T-cell (primary cell): ENCODE results near the gene NRF1. TPM values are rescaled to one million over a fixed set of nuclear protein-coding genes. Genes with fewer than 3 reads are reported as not detected.
"Not testable (repeated sequence)": the region's sequence is repeated elsewhere in the genome, so short reads cannot be mapped to it uniquely, and the experiment has no call there.

Source experiments
- ATAC-seq, 4 experiments: fragments of 200-7000 bp in 3 of 4; fragments of 150-1000 bp in 1 of 4; cut with Tn5 transposase; replicated peaks in 1 of 4; 1 replicate in 3 of 4; 2 replicates in 1 of 4; pipeline ENCODE4 v1.10.0; 2021; ENCODE audit warnings: moderate library complexity in 3 of 4, mild to moderate bottlenecking in 2 of 4, moderate number of reproducible peaks in 1 of 4
- CTCF ChIA-PET, 2 donors: fragments of 300-600 bp; sonication (Branson Sonifier 250); formaldehyde crosslinking; loops; one replicate each; lab custom pipeline; 2022; ENCODE audit warnings: antibody characterized with exemption in 2 of 2; lab: Charles Lee
- POLR2A ChIA-PET, 2 donors: fragments of 300-600 bp; sonication (Branson Sonifier 250); formaldehyde crosslinking; loops; one replicate each; lab custom pipeline; 2022; ENCODE audit warnings: antibody characterized with exemption in 2 of 2; lab: Charles Lee
- DNase-seq, 35 experiments: peaks; one replicate each; pipeline versions ENCODE4 v3.0.0 to v3.0.0-alpha.2; 2013 to 2023
- H3K27ac ChIP-seq: one replicate; pipeline ENCODE4 v1.5.1; 2013; ENCODE audit warnings: low read length
- H3K27me3 ChIP-seq, 2 experiments: replicated peaks in 1 of 2; 1 replicate in 1 of 2; 2 replicates in 1 of 2; pipeline versions ENCODE4 v1.6.1 to v1.7.0; 2013; ENCODE audit warnings: low read length in 1 of 2, mixed read lengths in 1 of 2; ENCODE audit not compliant: control insufficient read depth in 2 of 2, insufficient read depth in 2 of 2; ENCODE audit errors: extremely low read depth in 1 of 2
- H3K36me3 ChIP-seq, 2 donors: 1 replicate in 1 of 2; 2 replicates in 1 of 2; pipeline versions ENCODE4 v1.6.1 to v1.7.0; 2013; ENCODE audit warnings: low read length in 1 of 2; ENCODE audit not compliant: control insufficient read depth in 2 of 2, insufficient read depth in 1 of 2; ENCODE audit errors: extremely low read depth in 1 of 2
- H3K4me1 ChIP-seq, 2 experiments: 1 replicate in 1 of 2; 2 replicates in 1 of 2; pipeline versions ENCODE4 v1.6.1 to v1.7.0; 2013; ENCODE audit warnings: low read length in 2 of 2, mixed read lengths in 1 of 2; ENCODE audit not compliant: insufficient read depth in 2 of 2, control insufficient read depth in 1 of 2; ENCODE audit errors: extremely low read depth in 1 of 2
- H3K4me3 ChIP-seq, 2 donors: 1 replicate in 1 of 2; 2 replicates in 1 of 2; pipeline versions ENCODE4 v1.5.1 to v1.7.0; 2013; ENCODE audit warnings: mild to moderate bottlenecking in 2 of 2, low read length in 1 of 2, moderate library complexity in 1 of 2; ENCODE audit not compliant: control insufficient read depth in 1 of 2; ENCODE audit errors: extremely low read depth in 1 of 2
- H3K9me3 ChIP-seq: 2 replicates; pipeline ENCODE4 v1.7.0; 2013
- H3K27ac Mint-ChIP-seq, 2 donors: one replicate each; pipeline ENCODE4 v1.8.0; 2020 to 2021; ENCODE audit warnings: mild to moderate bottlenecking in 2 of 2, mixed read lengths in 2 of 2
- H3K27me3 Mint-ChIP-seq, 2 donors: one replicate each; pipeline ENCODE4 v1.8.0; 2021 to 2022; ENCODE audit warnings: mixed read lengths in 2 of 2
- H3K36me3 Mint-ChIP-seq: one replicate; pipeline ENCODE4 v1.8.0; 2021; ENCODE audit warnings: mixed read lengths
- H3K4me1 Mint-ChIP-seq, 3 donors: one replicate each; pipeline ENCODE4 v1.8.0; 2020 to 2022; ENCODE audit warnings: mixed read lengths in 3 of 3, mild to moderate bottlenecking in 1 of 3
- H3K4me3 Mint-ChIP-seq, 3 donors: one replicate each; pipeline ENCODE4 v1.8.0; 2020 to 2022; ENCODE audit warnings: mild to moderate bottlenecking in 3 of 3, mixed read lengths in 3 of 3, moderate library complexity in 3 of 3
- H3K9me3 Mint-ChIP-seq, 3 donors: one replicate each; pipeline ENCODE4 v1.8.0; 2020 to 2022; ENCODE audit warnings: mixed read lengths in 3 of 3
- WGBS: methylation state at CpG from one replicate; pipeline ENCODE4 v1.1.5; 2013; ENCODE audit warnings: missing lambda C conversion rate; ENCODE audit not compliant: insufficient coverage; 5-methylcytosine and 5-hydroxymethylcytosine counted together
- total RNA-seq, 35 experiments: library from RNA in 6 of 35; stranded (reverse) in 6 of 35; fragments of 120-200 nt in 1 of 35; gene quantifications; one replicate each; pipeline versions ENCODE4 v1.2.1 to v1.2.4 and lab custom pipeline; 2013 to 2026

NRF1 gene
- total RNA-seq, 5 donors from 2014 or later (not counting 1 experiment from before 2014, with no cell fraction given) = 31.5 to 38.0 (median 35.6) TPM

DNA sequence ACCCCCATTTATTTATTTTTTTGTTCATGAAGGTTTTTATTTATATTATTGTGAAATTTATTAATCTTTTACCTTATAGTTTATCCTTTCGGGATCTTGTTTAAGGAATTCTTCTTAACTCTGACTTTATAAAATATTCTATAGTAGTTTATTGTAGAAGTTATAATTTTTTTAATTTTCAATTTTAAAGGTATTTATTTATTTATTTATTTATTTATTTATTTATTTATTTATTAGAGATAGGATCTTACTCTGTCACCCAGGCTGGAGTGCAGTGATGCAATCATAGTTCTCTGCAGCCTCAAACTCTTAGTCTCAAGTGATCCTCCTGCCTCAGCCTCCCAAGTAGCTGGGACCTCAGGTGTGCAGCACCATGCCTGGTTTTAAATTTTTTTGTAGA, 56.0 kb downstream of the NRF1 start:
- Mint-ChIP-seq H3K36me3 (peaks cover 11% of the 10 kb centered on the region), H3K4me1 (peaks cover 4 to 13% (median 9%) of the 10 kb centered on the region in 3 donors), H3K27ac (no peak overlapping the region), H3K9me3 (no peaks in the 10 kb centered on the region), H3K4me3 (no peak overlapping the region), H3K27me3 (no peaks in the 10 kb centered on the region)
- ChIA-PET CTCF (interaction anchor here in 1 of 2 donors (0.5 kb wide), 1 partner anchor 225 kb away, joined by 3 read pairs; no protein-coding TSS in a partner anchor), POLR2A (no interaction called here)
- no CpG with 5 or more reads among the region's 1 CpG for WGBS
- ATAC-seq (no peak), DNase-seq (no peak)
- Histone ChIP-seq H3K27me3 (no peaks in the 10 kb centered on the region), H3K4me3 (no peak overlapping the region), H3K27ac (no peak overlapping the region), H3K36me3 (peaks cover 5 to 10% of the 10 kb centered on the region in 2 donors), H3K9me3 (no peaks in the 10 kb centered on the region), H3K4me1 (no peaks in the 10 kb centered on the region)

DNA sequence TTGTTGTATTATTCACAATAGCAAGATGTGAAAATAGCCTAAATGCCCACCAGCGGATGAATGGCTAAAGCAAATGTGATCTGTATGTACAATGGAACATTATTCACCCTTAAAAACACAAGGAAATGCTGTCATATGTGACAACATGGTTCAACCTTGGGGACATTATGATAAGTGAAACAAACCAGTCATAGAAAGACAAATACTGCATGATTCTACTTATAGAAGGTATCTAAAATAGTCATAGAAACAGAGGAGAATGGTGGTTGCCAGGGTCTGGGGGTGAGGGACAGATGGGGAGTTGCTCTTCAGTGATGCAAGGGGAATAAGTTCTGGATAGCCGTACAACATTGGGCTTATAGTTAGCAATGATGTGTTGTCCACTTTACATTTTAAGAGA, 58.4 kb downstream of the NRF1 start:
- peaks cover 11 to 17% of the 10 kb centered on the region in 2 donors for H3K36me3 ChIP-seq
- WGBS = 100% methylated on average over 1 of the region's 2 CpGs

DNA sequence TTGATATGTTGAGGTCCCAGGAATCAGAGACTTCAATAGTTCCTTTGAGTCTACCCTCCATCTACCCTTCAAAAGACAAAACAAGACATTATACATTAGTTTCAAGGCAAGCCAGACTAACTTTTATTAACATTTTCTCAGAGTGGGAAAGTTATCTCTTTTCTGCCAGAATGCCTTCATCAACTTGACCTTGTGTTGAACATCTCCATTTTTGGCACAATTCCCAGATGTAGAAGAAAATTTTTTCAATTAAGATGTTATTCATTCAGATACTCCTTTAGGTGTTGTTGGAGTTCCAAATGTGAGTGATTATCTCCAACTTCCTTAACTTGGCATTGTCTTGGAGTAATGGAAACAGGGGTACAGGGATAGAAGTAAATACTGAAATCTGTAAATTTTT, 59.1 kb downstream of the NRF1 start:
- Histone ChIP-seq H3K27ac (no peak overlapping the region), H3K4me3 (no peak overlapping the region), H3K36me3 (peaks cover 11 to 25% of the 10 kb centered on the region in 2 donors), H3K9me3 (peaks cover 5% of the 10 kb centered on the region), H3K27me3 (no peaks in the 10 kb centered on the region), H3K4me1 (no peaks in the 10 kb centered on the region)
- Mint-ChIP-seq H3K9me3 (peaks cover 0 to 8% (median 0%) of the 10 kb centered on the region in 3 donors), H3K27ac (no peak overlapping the region), H3K36me3 (peaks cover 15% of the 10 kb centered on the region), H3K27me3 (no peaks in the 10 kb centered on the region), H3K4me1 (peaks cover 0 to 3% (median 0%) of the 10 kb centered on the region in 3 donors), H3K4me3 (no peak overlapping the region)
- DNase-seq (no peak), ATAC-seq (no peak)
- POLR2A ChIA-PET = no interaction called here
- CTCF ChIA-PET = no interaction called here

More for the DNA sequence above, 58.4 kb downstream of the NRF1 start:
- H3K4me1 Mint-ChIP-seq = peaks cover 2 to 6% (median 3%) of the 10 kb centered on the region in 3 donors
- H3K27me3 Mint-ChIP-seq = no peaks in the 10 kb centered on the region
- no peak overlapping the region for H3K27ac Mint-ChIP-seq
- H3K4me3 ChIP-seq = no peak overlapping the region
- ATAC-seq = no peak
- no peaks in the 10 kb centered on the region for H3K4me1 ChIP-seq
- DNase-seq = no peak
- peaks cover 2% of the 10 kb centered on the region for H3K9me3 ChIP-seq
- H3K27ac ChIP-seq = no peak overlapping the region
- no peak overlapping the region for H3K4me3 Mint-ChIP-seq
- peaks cover 10% of the 10 kb centered on the region for H3K36me3 Mint-ChIP-seq
- no peaks in the 10 kb centered on the region for H3K27me3 ChIP-seq
- H3K9me3 Mint-ChIP-seq = peaks cover 0 to 3% (median 0%) of the 10 kb centered on the region in 3 donors
- ChIA-PET POLR2A (no interaction called here), CTCF (no interaction called here)

DNA sequence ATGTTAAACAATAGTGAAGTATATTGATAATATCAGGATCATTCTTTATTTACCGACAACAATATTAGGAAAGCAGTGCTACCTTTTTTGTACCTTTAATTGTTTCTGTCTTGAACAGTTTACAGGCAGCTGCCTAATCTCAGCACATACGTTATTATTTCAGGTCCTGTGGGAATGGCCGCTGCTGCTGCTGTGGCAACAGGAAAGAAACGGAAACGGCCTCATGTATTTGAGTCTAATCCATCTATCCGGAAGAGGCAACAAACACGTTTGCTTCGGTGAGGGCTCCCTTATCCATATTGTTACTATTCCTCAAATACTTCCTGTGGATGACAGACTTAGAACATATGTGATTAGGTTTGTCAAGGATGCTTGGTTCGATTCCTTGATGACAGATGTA, 59.7 kb downstream of the NRF1 start:
- Histone ChIP-seq H3K4me3 (no peak overlapping the region), H3K27ac (no peak overlapping the region), H3K9me3 (peaks cover 5% of the 10 kb centered on the region), H3K27me3 (no peaks in the 10 kb centered on the region), H3K36me3 (peaks cover 11 to 31% of the 10 kb centered on the region in 2 donors), H3K4me1 (no peaks in the 10 kb centered on the region)
- Mint-ChIP-seq H3K9me3 (peaks cover 0 to 8% (median 0%) of the 10 kb centered on the region in 3 donors), H3K27me3 (no peaks in the 10 kb centered on the region), H3K4me3 (no peak overlapping the region), H3K27ac (no peak overlapping the region), H3K4me1 (peaks cover 0 to 3% (median 0%) of the 10 kb centered on the region in 3 donors), H3K36me3 (peaks cover 21% of the 10 kb centered on the region)
- no peak for ATAC-seq
- WGBS = 94% methylated on average over 2 of the region's 9 CpGs
- ChIA-PET CTCF (no interaction called here), POLR2A (no interaction called here)
- DNase-seq = no peak

DNA sequence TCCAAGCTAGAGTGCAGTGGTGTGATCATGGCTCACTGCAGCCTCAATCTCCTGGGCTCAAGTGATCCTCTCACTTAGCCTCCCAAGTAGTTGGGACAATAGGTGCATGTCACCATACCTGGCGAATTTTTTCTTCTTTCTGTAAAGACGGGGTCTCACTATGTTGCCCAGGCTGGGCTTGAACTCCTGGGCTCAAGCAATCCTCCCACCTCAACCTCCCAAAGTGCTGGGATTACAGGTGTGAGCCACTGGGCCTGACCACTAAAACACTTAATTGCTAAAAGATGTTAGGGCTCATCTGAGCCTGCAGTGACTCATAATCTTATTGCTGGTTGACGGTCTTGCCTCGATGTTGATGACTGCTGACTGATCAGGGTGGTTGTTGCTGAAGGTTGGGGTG, 63.0 kb downstream of the NRF1 start:
- not testable (repeated sequence) for H3K9me3 Mint-ChIP-seq, H3K4me3 Mint-ChIP-seq, H3K9me3 ChIP-seq, DNase-seq, H3K27me3 Mint-ChIP-seq, H3K4me3 ChIP-seq, H3K27me3 ChIP-seq, H3K27ac Mint-ChIP-seq, H3K4me1 ChIP-seq, H3K27ac ChIP-seq, ATAC-seq, H3K4me1 Mint-ChIP-seq
- CTCF ChIA-PET = interaction anchor here (0.6 kb wide), 2 partner anchors 79 to 692 kb away, joined by 3 to 6 read pairs; no protein-coding TSS in a partner anchor
- H3K36me3 Mint-ChIP-seq = peaks cover 44% of the 10 kb centered on the region
- POLR2A ChIA-PET = interaction anchor here in 1 of 2 donors (0.6 to 0.7 kb wide), 2 partner anchors 26 to 76 kb away, joined by 3 read pairs; no protein-coding TSS in a partner anchor
- H3K36me3 ChIP-seq = peaks cover 11 to 50% of the 10 kb centered on the region in 2 donors
- 100% methylated on average over 1 of the region's 4 CpGs for WGBS

DNA sequence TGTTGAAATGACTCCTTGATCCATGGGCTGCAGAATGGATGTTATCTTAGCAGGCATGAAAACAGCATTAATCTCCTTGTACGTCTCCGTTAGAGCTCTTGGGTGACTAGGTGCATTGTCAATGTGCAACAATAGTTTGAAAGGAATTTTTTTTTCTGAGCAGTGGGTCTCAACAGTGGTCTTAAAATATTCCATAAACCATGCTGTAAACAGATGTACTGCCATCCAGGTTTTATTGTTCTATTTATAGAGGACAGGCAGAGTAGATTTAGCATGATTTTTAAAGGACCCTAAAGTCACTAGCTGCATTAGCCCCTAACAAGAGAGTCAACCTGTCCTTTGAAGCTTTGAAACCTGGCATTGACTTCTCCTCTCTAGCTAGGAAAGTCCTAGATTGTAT, 64.0 kb downstream of the NRF1 start:
- no peaks in the 10 kb centered on the region for H3K27me3 Mint-ChIP-seq

More for the DNA sequence above, 64.0 kb downstream of the NRF1 start:
- ATAC-seq (no peak), DNase-seq (no peak)
- peaks cover 5% of the 10 kb centered on the region for H3K9me3 ChIP-seq
- CTCF ChIA-PET = no interaction called here
- no peak overlapping the region for H3K4me3 Mint-ChIP-seq
- H3K27me3 ChIP-seq = no peaks in the 10 kb centered on the region
- H3K36me3 Mint-ChIP-seq = peaks cover 48% of the 10 kb centered on the region
- H3K4me3 ChIP-seq = no peak overlapping the region
- peaks cover 0 to 8% (median 0%) of the 10 kb centered on the region in 3 donors for H3K9me3 Mint-ChIP-seq
- peaks cover 0 to 3% (median 0%) of the 10 kb centered on the region in 3 donors for H3K4me1 Mint-ChIP-seq
- H3K27ac Mint-ChIP-seq = no peak overlapping the region
- WGBS = no CpG with 5 or more reads among the region's 2 CpGs
- H3K4me1 ChIP-seq = no peaks in the 10 kb centered on the region
- H3K36me3 ChIP-seq = peaks cover 11 to 55% of the 10 kb centered on the region in 2 donors
- POLR2A ChIA-PET = no interaction called here
- no peak overlapping the region for H3K27ac ChIP-seq
